HepG2 (cell line): Measurements from ENCODE around the gene IPP. TPM values are rescaled to one million over a fixed set of nuclear protein-coding genes. Genes with fewer than 3 reads are reported as not detected.

Source experiments
- CREM ChIP-seq, 2 experiments: sonication (generic) in 1 of 2; formaldehyde crosslinking in 1 of 2; IDR thresholded peaks; 2 replicates each; pipeline versions ENCODE4 v1.4.0 to v1.6.1; 2016 to 2020; ENCODE audit warnings: antibody characterized with exemption in 1 of 2, mild to moderate bottlenecking in 1 of 2, missing genetic modification reagents in 1 of 2
- GATA4 ChIP-seq: sonication (generic); IDR thresholded peaks from 2 replicates; pipeline ENCODE4 v1.6.1; 2016; ENCODE audit warnings: antibody characterized with exemption, low read depth, borderline replicate concordance
- GMEB2 ChIP-seq: IDR thresholded peaks from 2 replicates; pipeline ENCODE4 v1.6.1; 2016; ENCODE audit warnings: missing biosample characterization, missing genetic modification reagents, low read depth
- LBX2 ChIP-seq: sonication (generic); formaldehyde crosslinking; IDR thresholded peaks from 2 replicates; pipeline ENCODE4 v1.5.0; 2020; ENCODE audit warnings: missing genetic modification reagents, mild to moderate bottlenecking, borderline replicate concordance
- NFIB ChIP-seq: sonication (generic); formaldehyde crosslinking; IDR thresholded peaks from 2 replicates; pipeline ENCODE4 v1.9.0; 2021; ENCODE audit warnings: missing genetic modification reagents, mild to moderate bottlenecking, borderline replicate concordance
- SAFB2 ChIP-seq: sonication (generic); formaldehyde crosslinking; IDR thresholded peaks from 2 replicates; pipeline ENCODE4 v1.5.1; 2020; ENCODE audit warnings: missing genetic modification reagents, low read depth, mild to moderate bottlenecking, borderline replicate concordance
- SMYD3 ChIP-seq: sonication (generic); formaldehyde crosslinking; IDR thresholded peaks from 2 replicates; pipeline ENCODE4 v1.8.1; 2023; ENCODE audit warnings: mild to moderate bottlenecking, missing genetic modification reagents
- TRIM22 ChIP-seq: fragments of 450-650 bp; IDR thresholded peaks from 2 replicates; pipeline ENCODE4 v1.6.1; 2017
- ZNF33B ChIP-seq: sonication (generic); formaldehyde crosslinking; IDR thresholded peaks from 2 replicates; pipeline ENCODE4 v1.5.1; 2020; ENCODE audit warnings: mild to moderate bottlenecking, missing genetic modification reagents
- ZNF441 ChIP-seq: sonication (generic); formaldehyde crosslinking; IDR thresholded peaks from 2 replicates; pipeline ENCODE4 v1.7.0; 2021; ENCODE audit warnings: missing genetic modification reagents, borderline replicate concordance
- ZNF550 ChIP-seq: sonication (generic); formaldehyde crosslinking; IDR thresholded peaks from 2 replicates; pipeline ENCODE4 v1.4.0; 2020; ENCODE audit warnings: mild to moderate bottlenecking, missing genetic modification reagents, borderline replicate concordance
- ZNF747 ChIP-seq: sonication (generic); formaldehyde crosslinking; IDR thresholded peaks from 2 replicates; pipeline ENCODE4 v1.8.1; 2023; ENCODE audit warnings: missing genetic modification reagents, mild to moderate bottlenecking, borderline replicate concordance
- polyA plus RNA-seq, 8 experiments: library from polyadenylated mRNA; depleted of rRNA in 3 of 8; stranded (reverse) in 7 of 8; unstranded in 1 of 8; fragments of >200 nt; fragmentation: Illumina TruSeq in 4 of 8; extraction: Trizol in 4 of 8; gene quantifications; 2 replicates each; pipeline versions ENCODE4 v1.2.1 to v1.2.3, GENCODE V29; 2011 to 2016; ENCODE audit warnings: low read depth in 4 of 8, missing spikeins in 1 of 8, mixed read lengths in 1 of 8; ENCODE audit not compliant: insufficient read depth in 1 of 8
- total RNA-seq, 5 experiments: library from RNA; depleted of rRNA; stranded (reverse); fragments of >200 nt; fragmentation: Illumina TruSeq; extraction: Trizol; gene quantifications; 2 replicates each; pipeline ENCODE4 v1.2.3, GENCODE V29; 2016; ENCODE audit warnings: low read depth in 1 of 5
- TF ChIP-seq, protein P1 (sequence below): sonication (generic); formaldehyde crosslinking; IDR thresholded peaks from 2 replicates; pipeline ENCODE4 v1.5.0; 2020; ENCODE audit warnings: missing genetic modification reagents
- TF ChIP-seq, protein P2 (sequence below), 2 experiments: fragments of 450-650 bp in 1 of 2; sonication (generic) in 1 of 2; formaldehyde crosslinking in 1 of 2; IDR thresholded peaks; 2 replicates each; pipeline versions ENCODE4 v1.6.1 to v1.8.0; 2016 to 2022; ENCODE audit warnings: antibody characterized with exemption in 1 of 2, mild to moderate bottlenecking in 1 of 2, missing genetic modification reagents in 1 of 2

IPP gene
- total and polyA plus RNA-seq, 2 of the 13 experiments (the other 11 are each of a cell fraction or from before 2014, with no cell fraction given): 3.0 to 9.7 TPM

DNA sequence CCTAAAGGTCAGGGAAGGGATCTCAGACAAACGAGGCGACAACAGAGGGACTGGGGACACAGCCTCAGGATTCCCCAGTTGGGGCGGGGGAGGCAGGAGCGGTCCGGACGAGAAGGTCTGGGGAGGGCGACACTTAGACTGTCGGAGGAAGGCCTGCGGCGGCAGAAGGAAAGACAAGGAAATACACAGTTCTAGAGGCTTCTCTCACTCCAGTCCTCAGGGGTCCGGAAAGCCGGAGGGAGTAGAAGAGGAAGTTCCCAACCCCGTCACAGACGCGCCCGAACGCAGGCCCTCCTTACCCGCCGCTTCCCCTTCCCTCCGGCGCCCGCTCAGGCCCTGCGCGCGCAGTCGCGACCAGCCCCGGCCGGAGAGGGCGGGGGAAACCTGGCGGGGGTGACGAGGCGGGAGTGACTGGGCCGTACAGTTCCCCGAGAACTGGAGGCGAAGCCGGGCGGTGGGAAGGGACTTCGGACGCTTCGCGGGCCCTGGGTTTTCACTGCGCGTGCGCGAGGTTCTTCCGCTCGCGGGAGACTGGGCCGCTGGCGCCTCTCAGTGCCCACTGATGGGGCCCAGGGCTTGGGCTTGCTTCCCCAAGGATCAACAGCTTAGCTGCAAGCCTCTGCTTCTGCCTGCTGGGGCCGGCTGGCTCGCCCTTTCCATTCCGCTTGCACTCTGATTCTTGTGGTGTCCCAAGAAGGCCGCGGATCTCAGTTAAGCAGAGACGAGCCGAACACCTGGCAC lies at the start of gene IPP (continued):
- TF ChIP-seq GMEB2 (CRISPR knock-in tag) (no peak), CREM (IDR thresholded peaks at IDR 0.05) (peak; percentile 46), CREM (CRISPR knock-in tag; IDR thresholded peaks at IDR 0.05) (no peak; the same call in 1 of the 2 replicates), GATA4 (peak; percentile 19; the same call in 1 of the 2 replicates), SAFB2 (CRISPR knock-in tag) (no peak), NFIB (no peak), LBX2 (no peak), TRIM22 (no peak), ZNF33B (no peak), ZNF441 (CRISPR knock-in tag) (peak; percentile 62; the same call in 1 of the 2 replicates), ZNF550 (no peak), ZNF747 (CRISPR knock-in tag) (peak; percentile 82), SMYD3 (CRISPR knock-in tag) (no peak; the same call in 1 of the 2 replicates)
- TF ChIP-seq, protein P1, sequence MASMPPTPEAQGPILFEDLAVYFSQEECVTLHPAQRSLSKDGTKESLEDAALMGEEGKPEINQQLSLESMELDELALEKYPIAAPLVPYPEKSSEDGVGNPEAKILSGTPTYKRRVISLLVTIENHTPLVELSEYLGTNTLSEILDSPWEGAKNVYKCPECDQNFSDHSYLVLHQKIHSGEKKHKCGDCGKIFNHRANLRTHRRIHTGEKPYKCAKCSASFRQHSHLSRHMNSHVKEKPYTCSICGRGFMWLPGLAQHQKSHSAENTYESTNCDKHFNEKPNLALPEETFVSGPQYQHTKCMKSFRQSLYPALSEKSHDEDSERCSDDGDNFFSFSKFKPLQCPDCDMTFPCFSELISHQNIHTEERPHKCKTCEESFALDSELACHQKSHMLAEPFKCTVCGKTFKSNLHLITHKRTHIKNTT: no peak
- TF ChIP-seq, protein P2, sequence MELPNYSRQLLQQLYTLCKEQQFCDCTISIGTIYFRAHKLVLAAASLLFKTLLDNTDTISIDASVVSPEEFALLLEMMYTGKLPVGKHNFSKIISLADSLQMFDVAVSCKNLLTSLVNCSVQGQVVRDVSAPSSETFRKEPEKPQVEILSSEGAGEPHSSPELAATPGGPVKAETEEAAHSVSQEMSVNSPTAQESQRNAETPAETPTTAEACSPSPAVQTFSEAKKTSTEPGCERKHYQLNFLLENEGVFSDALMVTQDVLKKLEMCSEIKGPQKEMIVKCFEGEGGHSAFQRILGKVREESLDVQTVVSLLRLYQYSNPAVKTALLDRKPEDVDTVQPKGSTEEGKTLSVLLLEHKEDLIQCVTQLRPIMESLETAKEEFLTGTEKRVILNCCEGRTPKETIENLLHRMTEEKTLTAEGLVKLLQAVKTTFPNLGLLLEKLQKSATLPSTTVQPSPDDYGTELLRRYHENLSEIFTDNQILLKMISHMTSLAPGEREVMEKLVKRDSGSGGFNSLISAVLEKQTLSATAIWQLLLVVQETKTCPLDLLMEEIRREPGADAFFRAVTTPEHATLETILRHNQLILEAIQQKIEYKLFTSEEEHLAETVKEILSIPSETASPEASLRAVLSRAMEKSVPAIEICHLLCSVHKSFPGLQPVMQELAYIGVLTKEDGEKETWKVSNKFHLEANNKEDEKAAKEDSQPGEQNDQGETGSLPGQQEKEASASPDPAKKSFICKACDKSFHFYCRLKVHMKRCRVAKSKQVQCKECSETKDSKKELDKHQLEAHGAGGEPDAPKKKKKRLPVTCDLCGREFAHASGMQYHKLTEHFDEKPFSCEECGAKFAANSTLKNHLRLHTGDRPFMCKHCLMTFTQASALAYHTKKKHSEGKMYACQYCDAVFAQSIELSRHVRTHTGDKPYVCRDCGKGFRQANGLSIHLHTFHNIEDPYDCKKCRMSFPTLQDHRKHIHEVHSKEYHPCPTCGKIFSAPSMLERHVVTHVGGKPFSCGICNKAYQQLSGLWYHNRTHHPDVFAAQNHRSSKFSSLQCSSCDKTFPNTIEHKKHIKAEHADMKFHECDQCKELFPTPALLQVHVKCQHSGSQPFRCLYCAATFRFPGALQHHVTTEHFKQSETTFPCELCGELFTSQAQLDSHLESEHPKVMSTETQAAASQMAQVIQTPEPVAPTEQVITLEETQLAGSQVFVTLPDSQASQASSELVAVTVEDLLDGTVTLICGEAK (IDR thresholded peaks at IDR 0.05): no peak
- TF ChIP-seq, protein P2 (CRISPR knock-in tag; IDR thresholded peaks at IDR 0.05): peak; percentile 63
